Measurements from ENCODE around the gene MAPK11.

MAPK11 gene

DNA sequence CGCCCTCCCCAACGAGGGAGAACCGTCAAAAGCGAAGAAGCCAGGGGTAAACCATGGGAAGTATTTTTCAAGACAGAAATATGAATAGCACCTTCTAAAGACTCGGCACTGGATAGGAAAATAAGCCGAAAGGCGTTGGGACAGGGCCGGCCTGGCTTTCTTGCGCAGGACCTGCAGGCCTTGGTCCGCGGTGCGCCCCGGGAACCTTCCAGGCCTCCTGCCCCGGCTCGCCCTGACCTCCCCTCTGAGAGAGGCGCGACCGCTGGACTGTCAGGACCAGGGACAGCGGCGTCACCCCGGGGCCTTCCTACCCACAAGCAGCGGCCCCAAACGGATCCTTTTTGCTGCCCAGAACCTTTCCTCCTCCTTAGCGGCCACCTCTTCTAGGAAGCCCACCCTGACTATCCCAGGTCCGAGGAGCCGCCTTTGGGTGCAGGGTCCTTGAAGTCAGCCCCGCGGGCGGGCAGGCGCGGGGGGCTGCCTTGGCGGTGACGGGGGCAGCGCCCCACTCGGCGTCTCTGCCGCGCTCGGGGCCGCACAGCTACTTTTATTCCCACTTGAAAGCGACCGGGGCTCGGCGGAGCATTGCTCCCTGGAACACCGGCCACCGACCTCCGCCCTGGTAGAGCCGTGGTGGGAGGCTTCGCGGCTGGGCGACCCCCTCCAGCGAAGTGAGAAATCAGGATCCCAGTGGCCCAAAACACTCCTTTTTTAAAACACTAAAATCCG lies 650 bp upstream of the MAPK11 start:
- TF ChIP-seq, protein P1, sequence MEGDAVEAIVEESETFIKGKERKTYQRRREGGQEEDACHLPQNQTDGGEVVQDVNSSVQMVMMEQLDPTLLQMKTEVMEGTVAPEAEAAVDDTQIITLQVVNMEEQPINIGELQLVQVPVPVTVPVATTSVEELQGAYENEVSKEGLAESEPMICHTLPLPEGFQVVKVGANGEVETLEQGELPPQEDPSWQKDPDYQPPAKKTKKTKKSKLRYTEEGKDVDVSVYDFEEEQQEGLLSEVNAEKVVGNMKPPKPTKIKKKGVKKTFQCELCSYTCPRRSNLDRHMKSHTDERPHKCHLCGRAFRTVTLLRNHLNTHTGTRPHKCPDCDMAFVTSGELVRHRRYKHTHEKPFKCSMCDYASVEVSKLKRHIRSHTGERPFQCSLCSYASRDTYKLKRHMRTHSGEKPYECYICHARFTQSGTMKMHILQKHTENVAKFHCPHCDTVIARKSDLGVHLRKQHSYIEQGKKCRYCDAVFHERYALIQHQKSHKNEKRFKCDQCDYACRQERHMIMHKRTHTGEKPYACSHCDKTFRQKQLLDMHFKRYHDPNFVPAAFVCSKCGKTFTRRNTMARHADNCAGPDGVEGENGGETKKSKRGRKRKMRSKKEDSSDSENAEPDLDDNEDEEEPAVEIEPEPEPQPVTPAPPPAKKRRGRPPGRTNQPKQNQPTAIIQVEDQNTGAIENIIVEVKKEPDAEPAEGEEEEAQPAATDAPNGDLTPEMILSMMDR (IDR thresholded peaks at IDR 0.05), result no peak
- DNase-seq (ENCODE audit: low spot score), result no peak
- peak overlapping the region; percentile 78 for H3K4me3 ChIP-seq
- peak overlapping the region in 1 of 2 donors; percentile 72 for H3K27ac ChIP-seq

DNA sequence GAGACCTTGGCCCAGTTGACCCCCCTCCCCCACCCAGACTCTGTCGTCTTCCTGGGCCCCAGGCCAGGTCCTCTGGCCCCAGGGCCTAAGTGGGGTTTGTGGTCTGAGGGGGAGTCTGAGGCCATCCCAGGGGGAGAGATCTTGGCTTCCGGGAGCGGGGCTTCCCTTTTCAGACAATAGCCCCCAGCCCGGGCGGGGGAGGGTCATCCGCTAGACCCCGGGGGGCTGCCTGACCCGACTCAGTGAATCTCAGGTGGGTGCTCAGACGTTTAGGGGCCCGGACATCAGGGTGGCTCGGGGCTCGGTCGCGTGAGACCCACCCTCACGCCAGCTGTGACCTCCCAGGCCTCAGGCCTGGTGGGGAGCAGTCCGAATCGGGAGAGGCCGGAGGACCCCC lies 609 bp downstream of the MAPK11 start:
- Histone ChIP-seq H3K4me3 (peak overlapping the region; percentile 78), H3K27ac (peak overlapping the region in 1 of 2 donors; percentile 72)
- DNase-seq (ENCODE audit: low spot score), result no peak
- TF ChIP-seq, protein P1 (IDR thresholded peaks at IDR 0.05), result no peak

- DNase-seq (ENCODE audit: low spot score), result no peak
- Histone ChIP-seq H3K27ac (peak overlapping the region in 1 of 2 donors; percentile 49), H3K4me3 (peak overlapping the region; percentile 78)
- TF ChIP-seq, protein P1 (IDR thresholded peaks at IDR 0.05), result no peak
Measured at GRCh38 chr22:50268655-50269113, 1.5 kb downstream of the MAPK11 start.

DNA sequence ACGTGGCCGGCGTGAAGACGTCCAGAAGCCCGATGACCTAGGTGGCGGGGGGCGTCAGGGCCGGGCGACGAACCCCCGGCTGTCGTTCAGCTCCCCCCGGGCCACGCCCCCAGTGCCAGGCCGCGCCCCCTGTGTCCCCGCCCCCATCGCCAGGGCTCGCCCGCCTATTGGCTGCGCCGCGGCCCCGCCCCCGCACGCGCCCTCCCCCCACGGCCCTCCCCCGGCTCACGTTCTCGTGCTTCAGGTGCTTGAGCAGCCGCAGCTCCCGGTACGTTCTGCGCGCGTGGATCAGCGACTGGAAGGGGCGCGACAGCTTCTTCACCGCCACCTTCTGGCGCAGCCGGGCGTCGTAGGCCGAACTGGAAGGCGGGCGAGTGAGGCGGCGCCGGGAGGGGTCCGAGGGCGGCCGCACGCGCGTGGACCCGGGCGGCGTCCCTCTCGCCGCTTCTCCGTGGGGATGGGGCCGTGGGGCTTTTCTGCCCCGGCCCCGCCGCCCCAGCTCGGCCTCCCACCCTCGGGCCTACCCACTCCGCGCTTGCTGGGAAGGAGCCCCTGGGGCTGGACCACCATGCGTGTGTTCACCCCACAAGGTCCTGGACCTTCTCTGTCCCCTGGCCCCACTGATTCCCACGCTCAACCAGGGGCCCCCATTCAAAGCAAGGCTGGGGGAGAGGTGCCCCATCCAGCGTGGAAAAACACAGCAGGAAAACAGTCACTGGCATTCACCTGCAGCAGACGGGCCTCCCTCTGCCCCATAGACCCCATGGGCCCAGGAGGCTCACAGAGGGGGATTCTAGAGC lies 2.4 kb downstream of the MAPK11 start:
- Histone ChIP-seq H3K27ac (peak overlapping the region in 1 of 2 donors; percentile 49), H3K4me3 (peak overlapping the region; percentile 62)
- no peak for DNase-seq (ENCODE audit: low spot score)
- TF ChIP-seq, protein P1 (IDR thresholded peaks at IDR 0.05), result no peak

GRCh38 chr22:50266994-50267393 lies 3.2 kb downstream of the MAPK11 start:
- TF ChIP-seq, protein P1 (IDR thresholded peaks at IDR 0.05), result no peak
- Histone ChIP-seq H3K4me3 (peak overlapping the region; percentile 62), H3K27ac (no peak overlapping the region)
- no peak for DNase-seq (ENCODE audit: low spot score)

DNA sequence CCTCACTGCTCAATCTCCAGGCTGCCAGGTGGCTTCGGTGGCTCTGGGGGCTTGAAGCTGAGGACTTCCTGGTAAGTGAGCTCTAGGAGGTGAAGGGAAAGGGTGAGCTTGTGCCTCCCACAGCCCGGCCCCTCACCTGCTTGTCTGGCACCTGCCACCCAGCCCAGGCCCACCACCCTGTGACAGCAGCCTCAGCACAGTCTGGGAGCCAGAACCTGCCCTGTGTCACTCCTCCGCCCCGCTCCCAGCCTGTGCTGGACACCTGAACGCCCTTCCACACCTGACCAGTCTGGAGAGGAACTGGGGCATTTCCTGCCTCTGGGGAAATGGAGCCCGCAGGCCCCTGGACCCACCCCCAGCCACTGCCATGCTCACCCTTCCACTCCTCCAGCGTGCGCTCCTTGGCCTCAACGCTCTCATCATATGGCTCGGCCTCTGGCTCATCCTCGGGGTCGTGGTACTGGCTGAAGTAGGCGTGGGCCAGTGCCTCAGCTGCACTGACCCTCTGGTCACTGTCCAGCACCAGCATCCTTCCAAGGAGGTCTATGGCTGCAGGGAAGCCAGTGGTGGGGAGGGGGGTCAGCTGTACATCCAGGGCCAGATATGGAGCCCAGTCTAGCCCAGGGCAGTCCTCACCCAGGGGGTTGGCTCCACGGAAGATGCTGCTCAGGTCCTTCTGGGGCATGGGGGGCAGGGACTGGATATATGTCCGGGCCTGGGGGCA lies 5.1 kb downstream of the MAPK11 start:
- DNase-seq (ENCODE audit: low spot score), result no peak
- no peak overlapping the region for H3K4me3 ChIP-seq
- TF ChIP-seq, protein P1 (IDR thresholded peaks at IDR 0.05), result no peak
- H3K27ac ChIP-seq, result no peak overlapping the region
